Stimulated activated effector memory CD8-positive, alpha-beta T cell treated with anti-CD3 and anti-CD28 coated beads, Interleukin-12 subunit alpha, Interleukin-12 subunit beta, amount 100 ng/mL, for 72 hours (primary cell): ENCODE data around the gene RIMKLB.
"Not testable (repeated sequence)": the region's sequence is repeated elsewhere in the genome, so short reads cannot be mapped to it uniquely, and the experiment has no call there.

Experiments used
- ATAC-seq: fragments of 150-1000 bp; cut with Tn5 transposase; 2 replicates; pipeline ENCODE4 v1.10.0; 2021
- DNase-seq, 2 donors: peaks; one replicate each; pipeline ENCODE4 v3.0.0; 2021 to 2022; ENCODE audit warnings: low spot score in 2 of 2
- H3K27ac Mint-ChIP-seq: one replicate; pipeline ENCODE4 v1.8.0; 2022; ENCODE audit warnings: mild to moderate bottlenecking, mixed read lengths
- H3K36me3 Mint-ChIP-seq: one replicate; pipeline ENCODE4 v1.8.0; 2022; ENCODE audit warnings: mild to moderate bottlenecking, mixed read lengths
- H3K4me1 Mint-ChIP-seq: one replicate; pipeline ENCODE4 v1.8.0; 2022; ENCODE audit warnings: mixed read lengths
- H3K4me3 Mint-ChIP-seq: one replicate; pipeline ENCODE4 v1.8.0; 2022; ENCODE audit warnings: mild to moderate bottlenecking, mixed read lengths
- H3K9me3 Mint-ChIP-seq: one replicate; pipeline ENCODE4 v1.8.0; 2022; ENCODE audit warnings: mixed read lengths

Gene RIMKLB

DNA sequence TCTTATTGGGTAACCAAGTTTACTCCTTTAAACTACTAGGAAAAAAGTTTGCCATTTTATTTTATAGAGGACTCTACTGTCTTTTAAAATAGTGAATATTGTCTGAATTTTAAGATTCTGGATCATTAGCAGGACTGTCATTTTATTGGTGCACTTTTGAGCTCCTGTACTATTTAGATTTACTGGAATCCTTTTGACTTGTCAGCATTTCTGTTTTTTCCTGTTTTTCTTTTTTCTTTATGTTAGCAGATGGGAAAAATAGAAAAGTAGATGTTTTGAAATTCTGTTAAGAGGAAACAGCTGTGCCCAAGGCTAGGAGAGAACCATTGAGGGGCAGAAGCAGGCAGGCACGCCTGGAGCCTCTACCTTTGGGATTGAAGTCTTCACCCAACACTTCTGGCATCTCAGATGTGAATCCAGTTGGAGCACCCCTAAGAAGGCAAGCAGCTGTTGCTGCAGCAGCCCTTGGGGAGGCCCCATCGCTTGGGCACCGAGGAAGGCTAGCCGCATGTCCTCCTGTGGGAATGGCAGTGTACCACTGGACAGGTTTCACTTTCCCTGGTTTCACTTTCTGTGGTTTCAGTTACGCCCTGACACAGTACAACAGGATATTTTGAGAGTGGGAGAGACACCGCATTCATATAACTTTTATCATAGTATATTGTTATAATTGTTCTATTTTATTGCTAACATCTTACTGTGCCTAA, 11.5 kb downstream of the RIMKLB start:
- ATAC-seq (no peak), DNase-seq (no peak)
- Mint-ChIP-seq H3K9me3 (no peaks in the 10 kb centered on the region), H3K36me3 (no peaks in the 10 kb centered on the region), H3K4me1 (no peaks in the 10 kb centered on the region), H3K4me3 (no peak overlapping the region), H3K27ac (no peak overlapping the region)

DNA sequence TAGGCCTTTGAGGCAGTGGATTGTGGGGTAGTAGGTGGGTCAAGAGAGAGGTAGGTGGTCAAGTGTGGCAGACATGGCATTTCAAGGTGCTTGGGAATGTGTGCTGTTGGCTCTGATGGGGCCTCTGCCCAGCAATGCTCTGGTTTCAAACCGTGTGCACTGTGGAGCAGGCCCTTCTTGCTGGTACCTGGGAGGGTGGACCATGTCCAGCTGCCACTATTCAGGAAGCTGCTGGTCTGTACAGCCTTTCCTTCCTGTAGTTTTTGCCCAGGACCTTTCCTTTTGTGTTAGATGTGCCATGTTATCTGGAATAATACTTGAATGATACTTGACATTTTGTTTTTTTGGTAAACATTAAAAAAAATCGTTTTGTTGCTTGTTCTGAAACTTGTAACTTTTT, 14.8 kb downstream of the RIMKLB start:
- H3K27ac Mint-ChIP-seq: no peak overlapping the region
- H3K4me3 Mint-ChIP-seq: no peak overlapping the region
- H3K4me1 Mint-ChIP-seq: no peaks in the 10 kb centered on the region
- no peaks in the 10 kb centered on the region for H3K9me3 Mint-ChIP-seq
- DNase-seq (no peak), ATAC-seq (no peak)
- H3K36me3 Mint-ChIP-seq: peaks cover 8% of the 10 kb centered on the region

DNA sequence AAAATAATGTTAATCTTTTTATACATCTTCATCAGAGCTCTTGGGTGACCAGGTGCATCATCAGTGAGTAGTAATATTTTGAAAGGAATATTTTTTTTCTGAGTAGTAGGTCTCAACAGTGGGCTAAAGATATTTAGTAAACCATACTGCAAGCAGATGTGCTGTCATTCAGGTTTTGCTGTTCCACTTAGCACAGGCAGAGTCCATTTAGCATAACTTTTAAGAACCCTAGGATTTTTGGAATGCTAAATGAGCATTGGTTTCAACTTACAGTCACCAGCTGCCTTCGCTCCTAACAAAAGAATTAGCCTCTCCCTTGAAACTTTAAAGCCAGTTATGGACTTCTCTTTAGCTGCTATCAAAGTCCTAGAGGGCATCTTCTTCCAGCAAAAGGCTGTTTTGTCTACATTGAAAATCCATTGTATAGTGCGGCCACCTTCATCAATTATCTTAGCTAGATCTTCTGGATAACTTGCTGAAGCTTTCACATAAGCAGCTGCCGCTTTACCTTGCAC, 24.6 kb downstream of the RIMKLB start:
- Mint-ChIP-seq H3K4me1 (no peaks in the 10 kb centered on the region), H3K36me3 (no peaks in the 10 kb centered on the region), H3K4me3 (no peak overlapping the region), H3K27ac (no peak overlapping the region), H3K9me3 (no peaks in the 10 kb centered on the region)
- ATAC-seq (no peak), DNase-seq (no peak)

DNA sequence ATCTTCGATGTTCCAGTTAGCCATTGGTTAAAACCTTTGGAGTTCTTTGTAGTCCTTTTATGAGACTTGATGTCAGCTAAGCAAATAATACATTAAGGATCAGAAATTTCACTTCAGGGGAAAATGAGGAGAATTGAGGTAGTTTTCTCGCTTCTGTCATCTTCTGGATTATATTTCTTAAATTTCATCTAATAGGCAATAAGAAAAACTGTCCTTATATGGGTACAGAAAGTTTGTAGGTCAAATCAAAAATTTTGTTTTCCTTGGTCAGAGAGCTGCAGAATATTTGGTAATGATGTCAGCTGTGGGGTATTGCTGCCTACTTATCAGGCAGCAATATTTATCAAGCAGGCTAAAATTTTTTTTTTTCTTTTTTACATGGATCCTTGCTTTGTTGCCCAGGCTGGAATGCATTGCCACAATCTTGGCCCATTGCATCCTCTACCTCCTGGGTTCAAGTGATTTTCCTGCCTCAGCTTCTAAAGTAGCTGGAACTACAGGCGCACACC, 37.1 kb downstream of the RIMKLB start:
- DNase-seq (no peak), ATAC-seq (no peak)
- Mint-ChIP-seq H3K9me3 (no peaks in the 10 kb centered on the region), H3K4me3 (no peak overlapping the region), H3K4me1 (no peaks in the 10 kb centered on the region), H3K36me3 (no peaks in the 10 kb centered on the region), H3K27ac (no peak overlapping the region)

DNA sequence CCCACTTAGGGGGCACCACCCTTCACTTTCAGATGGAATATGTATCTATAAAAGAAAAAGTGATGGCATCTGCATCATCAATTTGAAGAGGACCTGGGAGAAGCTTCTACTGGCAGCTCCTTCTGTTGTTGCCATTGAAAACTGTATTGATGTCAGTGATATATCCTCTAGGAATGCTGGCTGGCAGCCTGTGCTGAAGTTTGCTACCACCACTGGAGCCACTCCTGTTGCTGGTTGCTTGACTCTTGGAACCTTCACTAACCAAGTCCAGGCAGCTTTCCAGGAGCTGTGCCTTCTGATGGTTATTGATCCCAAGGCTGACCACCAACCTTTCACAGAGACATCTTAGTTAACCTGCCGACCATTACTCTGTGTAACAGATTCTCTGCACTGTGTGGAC, 44.7 kb downstream of the RIMKLB start:
- ATAC-seq (no peak), DNase-seq (no peak)
- H3K9me3 Mint-ChIP-seq: no peaks in the 10 kb centered on the region
- no peak overlapping the region for H3K4me3 Mint-ChIP-seq
- no peaks in the 10 kb centered on the region for H3K36me3 Mint-ChIP-seq
- H3K27ac Mint-ChIP-seq: no peak overlapping the region
- no peaks in the 10 kb centered on the region for H3K4me1 Mint-ChIP-seq

DNA sequence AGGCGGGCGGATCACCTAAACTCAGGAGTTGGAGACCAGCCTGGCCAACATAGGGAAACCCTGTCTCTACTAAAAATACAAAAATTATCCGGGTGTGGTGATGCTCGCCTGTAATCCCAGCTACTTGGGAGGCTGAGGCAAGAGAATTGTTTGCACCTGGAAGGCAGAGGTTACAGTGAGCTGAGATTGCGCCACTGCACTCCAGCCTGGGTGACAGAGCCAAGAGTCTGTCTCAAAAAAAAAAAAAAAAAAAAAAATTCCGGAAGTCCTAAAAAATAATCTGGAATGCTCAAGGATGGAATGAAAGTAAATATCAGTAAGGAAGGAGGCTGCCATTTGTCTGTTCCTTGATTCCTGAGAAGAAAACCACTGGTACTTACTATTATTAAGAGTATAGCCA, 45.3 kb downstream of the RIMKLB start:
- H3K4me3 Mint-ChIP-seq, ATAC-seq, H3K36me3 Mint-ChIP-seq, H3K27ac Mint-ChIP-seq, H3K4me1 Mint-ChIP-seq, H3K9me3 Mint-ChIP-seq, DNase-seq: not testable (repeated sequence)

DNA sequence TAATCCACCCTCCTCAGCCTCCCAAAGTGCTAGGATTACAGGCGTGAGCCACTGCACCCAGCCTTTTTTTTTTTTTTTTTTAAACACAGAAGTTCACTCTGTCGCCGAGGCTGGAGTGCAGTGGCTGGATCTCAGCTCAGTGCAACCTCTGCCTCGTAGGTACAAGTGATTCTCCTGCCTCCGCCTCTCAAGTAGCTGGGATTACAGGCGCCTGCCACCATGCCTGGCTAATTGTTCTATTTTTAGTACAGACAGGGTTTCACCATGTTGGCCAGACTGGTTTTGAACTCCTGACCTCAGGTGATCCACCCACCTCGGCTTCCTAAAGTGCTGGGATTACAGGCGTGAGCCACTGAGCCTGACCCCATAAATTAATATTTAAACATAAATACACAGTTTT, 47.8 kb downstream of the RIMKLB start:
- H3K4me1 Mint-ChIP-seq, H3K27ac Mint-ChIP-seq, H3K4me3 Mint-ChIP-seq, ATAC-seq, H3K36me3 Mint-ChIP-seq, H3K9me3 Mint-ChIP-seq, DNase-seq: not testable (repeated sequence)

DNA sequence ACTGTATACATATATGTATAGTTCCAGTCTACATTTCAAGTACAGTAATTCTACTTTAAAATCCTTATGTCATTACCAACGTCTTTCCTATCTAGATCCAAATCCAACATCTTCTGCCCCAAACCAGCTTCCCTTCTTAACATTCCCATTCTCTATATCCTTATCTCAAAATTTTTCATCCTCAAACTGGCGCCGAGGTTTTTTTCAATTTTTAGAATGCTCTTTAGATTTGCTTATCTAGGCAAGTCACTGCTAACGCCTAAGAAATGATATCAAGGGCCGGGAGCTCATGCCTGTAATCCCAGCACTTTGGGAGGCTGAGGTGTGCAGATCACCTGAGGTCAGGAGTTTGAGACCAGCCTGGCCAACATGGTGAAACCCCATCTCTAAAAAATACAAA, 48.3 kb downstream of the RIMKLB start:
- ATAC-seq: no peak
- Mint-ChIP-seq H3K36me3 (peaks cover 6% of the 10 kb centered on the region), H3K4me3 (no peak overlapping the region)

DNA sequence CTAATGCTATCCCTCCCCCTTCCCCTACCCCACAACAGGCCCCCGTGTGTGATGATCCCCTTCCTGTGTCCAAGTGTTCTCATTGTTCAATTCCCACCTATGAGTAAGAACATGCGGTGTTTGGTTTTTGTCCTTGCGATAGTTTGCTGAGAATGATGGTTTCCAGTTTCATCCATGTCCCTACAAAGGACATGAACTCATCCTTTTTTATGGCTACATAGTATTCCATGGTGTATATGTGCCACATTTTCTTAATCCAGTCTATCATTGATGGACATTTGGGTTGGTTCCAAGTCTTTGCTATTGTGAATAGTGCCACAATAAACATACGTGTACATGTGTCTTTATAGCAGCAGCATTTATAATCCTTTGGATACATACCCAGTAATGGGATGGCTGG, 62.3 kb downstream of the RIMKLB start:
- ATAC-seq, H3K4me3 Mint-ChIP-seq, H3K36me3 Mint-ChIP-seq: not testable (repeated sequence)

More for the DNA sequence above, 48.3 kb downstream of the RIMKLB start:
- H3K4me1 Mint-ChIP-seq: no peaks in the 10 kb centered on the region
- H3K9me3 Mint-ChIP-seq: no peaks in the 10 kb centered on the region
- DNase-seq: no peak
- no peak overlapping the region for H3K27ac Mint-ChIP-seq

DNA sequence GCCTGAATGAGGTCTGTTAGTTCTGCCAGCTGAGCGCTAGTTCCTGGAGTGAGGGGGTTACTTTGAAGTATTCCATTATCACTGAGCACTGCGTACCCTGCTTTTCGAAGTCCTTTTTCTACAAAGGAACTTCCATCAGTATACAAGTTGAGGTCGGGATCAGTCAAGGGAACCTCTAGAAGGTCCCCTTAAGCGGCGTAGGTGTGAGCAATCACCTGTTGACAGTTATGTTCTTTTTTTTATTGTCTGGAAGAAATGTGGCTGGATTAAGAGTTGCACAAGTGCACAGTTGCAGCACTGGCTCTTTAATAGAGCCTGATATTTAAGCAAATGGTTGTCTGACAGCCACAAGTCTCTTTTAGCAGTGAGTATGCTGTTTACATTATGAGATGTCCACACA, 64.9 kb downstream of the RIMKLB start:
- not testable (repeated sequence) for H3K36me3 Mint-ChIP-seq, H3K4me1 Mint-ChIP-seq, H3K9me3 Mint-ChIP-seq, H3K4me3 Mint-ChIP-seq, ATAC-seq, H3K27ac Mint-ChIP-seq, DNase-seq

More for the DNA sequence above, 62.3 kb downstream of the RIMKLB start:
- not testable (repeated sequence) for H3K4me1 Mint-ChIP-seq, H3K27ac Mint-ChIP-seq, DNase-seq, H3K9me3 Mint-ChIP-seq

DNA sequence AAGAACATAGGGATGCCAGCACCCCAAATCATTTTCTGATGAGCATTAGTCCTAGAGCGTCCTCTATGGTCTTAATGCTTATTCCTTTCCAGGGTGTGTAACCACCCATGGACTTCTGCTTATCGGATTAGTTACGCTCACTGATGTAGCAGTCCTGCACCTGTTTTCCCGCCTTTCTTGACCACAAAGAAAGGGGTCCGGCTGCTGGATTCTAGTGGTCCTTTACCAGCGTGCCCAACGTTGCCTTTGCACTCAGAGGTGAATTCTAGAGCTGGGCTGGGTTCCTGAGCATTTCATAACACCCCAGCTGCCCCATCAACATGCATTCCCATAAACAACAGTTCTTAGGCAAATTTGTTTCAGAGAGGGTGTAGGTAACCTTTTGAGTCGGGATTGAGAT, 68.3 kb downstream of the RIMKLB start:
- not testable (repeated sequence) for ATAC-seq, DNase-seq, H3K4me3 Mint-ChIP-seq, H3K9me3 Mint-ChIP-seq, H3K36me3 Mint-ChIP-seq, H3K27ac Mint-ChIP-seq, H3K4me1 Mint-ChIP-seq

DNA sequence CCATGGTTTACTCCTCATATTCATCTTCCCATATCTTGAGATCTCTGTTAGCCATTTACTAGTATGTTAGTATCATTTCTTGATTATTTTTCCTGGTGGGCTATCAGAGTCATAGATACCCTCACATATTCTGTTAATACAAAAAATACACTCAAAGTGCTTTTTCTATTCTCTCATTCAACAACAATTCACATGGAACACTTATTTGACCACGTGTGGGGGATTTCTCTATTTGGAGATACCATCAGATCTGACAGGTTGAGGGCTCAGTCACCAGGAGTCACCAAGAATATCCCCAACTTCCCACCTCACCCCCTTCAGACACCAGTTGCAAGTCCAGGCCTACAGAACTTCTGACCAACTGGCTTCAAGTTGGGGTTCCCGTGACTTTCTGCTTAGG, 72.7 kb downstream of the RIMKLB start:
- DNase-seq: no peak
- H3K4me3 Mint-ChIP-seq: no peak overlapping the region
- H3K9me3 Mint-ChIP-seq: no peaks in the 10 kb centered on the region
- H3K4me1 Mint-ChIP-seq: no peaks in the 10 kb centered on the region
- no peak for ATAC-seq
- no peaks in the 10 kb centered on the region for H3K36me3 Mint-ChIP-seq
- no peak overlapping the region for H3K27ac Mint-ChIP-seq

DNA sequence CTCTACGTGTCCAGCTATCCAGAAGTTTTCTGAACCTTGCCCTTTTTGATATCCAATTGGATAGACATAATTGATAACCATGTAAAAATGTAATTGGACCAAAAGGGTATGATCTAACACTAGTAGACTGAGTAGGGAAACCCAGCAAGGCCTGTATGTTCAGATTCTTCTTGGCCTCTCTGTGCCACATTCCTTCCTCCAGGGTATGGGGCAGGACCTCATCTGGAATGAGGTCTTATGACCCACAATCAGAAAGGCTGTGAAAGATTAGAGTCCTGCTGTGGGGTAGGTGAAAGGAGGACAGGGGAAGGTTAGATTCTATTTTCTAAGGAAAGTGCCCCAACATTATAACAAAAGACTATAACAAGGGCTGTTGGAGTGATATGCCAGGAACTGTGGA, 73.3 kb downstream of the RIMKLB start:
- no peak overlapping the region for H3K27ac Mint-ChIP-seq
- DNase-seq: no peak
- no peaks in the 10 kb centered on the region for H3K36me3 Mint-ChIP-seq
- no peak for ATAC-seq
- H3K4me3 Mint-ChIP-seq: no peak overlapping the region
- no peaks in the 10 kb centered on the region for H3K4me1 Mint-ChIP-seq
- no peaks in the 10 kb centered on the region for H3K9me3 Mint-ChIP-seq

DNA sequence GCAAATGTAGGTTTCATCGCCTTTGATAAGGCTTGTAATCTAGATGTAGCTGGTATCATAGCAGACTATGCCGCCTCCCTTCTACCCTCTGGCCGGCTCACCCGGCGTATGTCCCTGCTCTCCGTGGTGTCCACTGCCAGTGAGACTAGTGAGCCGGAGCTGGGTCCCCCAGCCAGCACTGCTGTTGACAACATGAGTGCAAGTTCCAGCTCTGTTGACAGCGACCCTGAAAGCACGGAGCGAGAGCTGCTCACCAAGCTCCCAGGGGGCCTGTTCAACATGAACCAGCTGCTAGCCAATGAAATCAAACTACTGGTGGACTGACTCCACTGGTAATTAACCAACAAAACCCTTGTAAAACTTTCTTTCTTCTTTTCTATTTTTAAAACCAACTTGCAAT, 75.7 kb downstream of the RIMKLB start:
- Mint-ChIP-seq H3K4me3 (no peak overlapping the region), H3K9me3 (no peaks in the 10 kb centered on the region), H3K27ac (no peak overlapping the region), H3K4me1 (no peaks in the 10 kb centered on the region), H3K36me3 (no peaks in the 10 kb centered on the region)
- DNase-seq (no peak), ATAC-seq (no peak)

DNA sequence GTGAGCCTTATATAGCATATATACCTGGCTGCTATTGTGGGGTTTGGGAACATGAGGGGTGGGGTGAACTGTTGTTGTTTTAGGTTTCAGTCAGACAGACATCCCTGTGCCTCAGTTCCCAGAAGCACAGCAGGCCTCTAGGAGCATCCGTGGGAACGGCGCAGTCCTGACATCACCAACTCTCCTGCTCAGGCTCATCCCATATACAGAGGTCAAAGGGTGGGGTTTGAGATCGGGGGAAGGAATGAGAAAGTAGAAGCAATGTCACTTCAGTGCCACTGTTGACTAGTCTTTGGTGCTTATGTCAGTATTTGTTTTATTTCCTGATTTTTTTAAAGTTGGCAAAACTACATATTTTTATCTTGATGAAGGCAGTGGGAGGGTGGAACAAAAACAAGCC, 81.5 kb downstream of the RIMKLB start:
- H3K9me3 Mint-ChIP-seq: no peaks in the 10 kb centered on the region
- H3K27ac Mint-ChIP-seq: no peak overlapping the region
- ATAC-seq (no peak), DNase-seq (no peak)
- H3K36me3 Mint-ChIP-seq: no peaks in the 10 kb centered on the region
- no peaks in the 10 kb centered on the region for H3K4me1 Mint-ChIP-seq
- no peak overlapping the region for H3K4me3 Mint-ChIP-seq

DNA sequence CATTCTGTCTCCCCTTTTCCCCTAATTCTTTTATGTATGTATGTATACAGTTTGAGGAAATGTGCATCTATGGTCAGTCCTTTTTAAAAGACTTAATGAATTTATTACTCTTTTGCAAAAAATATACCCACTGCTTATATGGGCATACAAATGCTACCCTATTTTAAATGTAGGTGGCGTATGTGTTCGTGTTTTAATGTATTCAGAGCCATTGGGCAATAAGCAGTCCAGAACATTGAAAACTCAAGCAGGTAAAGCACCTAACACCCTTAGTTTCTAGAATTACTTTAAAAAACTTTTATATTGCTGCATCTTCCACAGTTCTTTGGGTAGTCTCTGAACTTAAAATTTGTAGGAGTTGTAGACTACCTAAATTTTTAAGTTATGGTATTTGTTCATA, 82.1 kb downstream of the RIMKLB start:
- Mint-ChIP-seq H3K27ac (no peak overlapping the region), H3K36me3 (no peaks in the 10 kb centered on the region), H3K4me1 (no peaks in the 10 kb centered on the region), H3K4me3 (no peak overlapping the region), H3K9me3 (no peaks in the 10 kb centered on the region)
- no peak for DNase-seq
- ATAC-seq: no peak
